Stimulated activated CD4-positive, alpha-beta T cell treated with anti-CD3 and anti-CD28 coated beads, Interleukin-4, amount 100 ng/mL, for 4 hours (primary cell): ENCODE measurements around the gene ZSCAN31.
A peak's percentile ranks its signal among the peaks of the same experiment; 100 is the strongest.
"Not testable (repeated sequence)": the region's sequence is repeated elsewhere in the genome, so short reads cannot be mapped to it uniquely, and the experiment has no call there.

Source experiments
- DNase-seq, 2 experiments: peaks; one replicate each; pipeline ENCODE4 v3.0.0-alpha.2; 2020

Gene ZSCAN31

DNA sequence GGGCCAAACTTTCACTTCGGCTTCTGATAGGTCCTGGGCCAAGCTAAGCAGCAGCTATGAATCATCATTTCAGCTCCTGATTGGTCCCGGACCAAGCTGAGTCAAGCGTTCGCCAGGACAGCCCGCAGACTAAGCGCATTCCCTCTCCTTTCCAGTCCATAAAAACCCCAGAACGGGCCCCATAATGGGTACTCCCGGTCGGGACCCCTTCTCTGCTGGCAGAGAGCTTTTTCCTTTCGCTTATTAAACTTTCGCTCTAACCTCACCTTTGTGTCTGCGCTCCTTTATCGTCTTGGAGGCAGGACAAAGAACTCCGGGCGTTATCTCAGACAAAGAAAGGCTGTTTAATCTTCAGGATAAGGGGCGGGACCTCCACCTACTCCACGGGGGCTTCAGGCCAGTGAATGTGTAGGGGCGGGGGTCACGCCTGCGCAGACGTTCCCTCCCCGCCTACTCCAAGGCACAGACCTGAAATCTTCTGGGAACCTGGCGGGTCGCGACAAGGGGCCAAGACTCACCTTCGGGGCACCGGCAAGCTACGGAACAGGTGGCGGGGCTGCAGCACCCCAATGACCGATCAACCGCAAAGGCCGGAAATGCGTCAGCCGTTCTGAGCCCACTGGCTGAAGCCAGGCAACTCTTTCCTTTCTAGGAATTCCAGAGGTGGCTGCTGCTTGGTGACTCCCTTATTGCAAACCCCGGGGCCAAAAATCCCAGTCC lies at the start of gene ZSCAN31:
TSS of gene ZSCAN31 (minus strand) at position 585 of the 720 bp plus-strand sequence. CDS start 6,465 bp downstream, outside the sequence.
- DNase-seq, result peak; percentile 66 to 87

DNA sequence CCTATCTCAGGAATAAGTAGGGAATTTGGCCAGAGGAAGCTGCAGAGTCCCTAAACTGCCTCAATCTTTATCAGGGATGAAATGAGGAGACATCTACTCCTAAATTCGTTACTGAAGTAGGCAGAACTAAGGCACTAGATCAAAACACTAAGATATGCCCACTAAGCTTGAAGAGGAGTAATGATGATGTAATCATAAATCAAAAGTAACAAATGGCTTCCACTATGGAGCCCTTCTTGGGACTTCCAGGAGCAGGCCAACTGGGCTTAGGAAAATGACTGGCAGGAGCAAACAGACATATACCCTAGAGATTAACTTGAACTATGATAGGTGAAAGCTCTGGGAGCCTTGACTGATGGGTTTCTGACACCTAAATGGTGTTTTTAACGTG lies 48.2 kb upstream of the ZSCAN31 start:
- DNase-seq, result no peak

DNA sequence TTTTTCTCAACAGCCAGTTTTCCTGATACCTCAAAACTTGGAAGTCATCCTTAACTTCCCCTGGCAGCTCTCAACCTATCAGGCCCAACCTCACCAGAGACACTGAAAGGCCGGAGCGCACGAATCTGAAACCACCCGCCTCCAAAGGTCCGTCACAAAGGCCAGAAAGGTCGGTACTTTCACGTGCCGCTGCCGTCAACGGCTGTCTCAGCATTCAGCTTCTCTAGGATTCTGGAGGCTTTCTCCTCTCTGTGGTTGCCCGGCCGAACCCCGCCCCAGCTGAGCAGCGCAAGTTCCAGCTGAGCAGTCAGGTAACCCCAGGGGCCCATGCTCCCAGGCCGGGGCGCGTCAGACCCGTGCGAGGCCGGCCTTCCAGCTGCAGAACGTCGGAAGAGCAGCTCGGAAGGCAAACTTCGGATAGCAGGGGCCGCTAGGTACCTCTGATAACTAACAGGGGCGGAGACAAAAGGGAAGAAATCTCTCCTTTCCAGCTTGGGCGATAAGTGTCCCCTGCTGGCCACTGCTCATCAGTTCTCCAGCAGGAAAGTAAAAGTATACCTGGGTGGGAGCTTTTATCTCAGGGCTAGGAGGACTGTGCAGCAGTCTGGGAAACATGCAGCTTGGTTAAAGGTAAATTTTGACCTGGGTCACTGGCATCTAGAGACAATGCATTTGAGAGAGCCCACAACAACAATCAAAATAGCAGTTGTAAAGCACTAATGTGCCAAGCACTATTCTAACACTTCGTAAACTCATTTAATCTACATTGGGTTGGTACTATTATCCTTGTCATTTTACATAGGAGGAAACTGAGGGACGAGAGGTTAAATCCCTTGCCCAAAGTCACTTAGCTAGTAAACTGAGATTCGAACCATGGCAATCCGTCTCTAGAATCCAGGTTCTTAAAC lies 47.5 kb upstream of the ZSCAN31 start:
- DNase-seq, result peak; percentile 25 to 41

DNA sequence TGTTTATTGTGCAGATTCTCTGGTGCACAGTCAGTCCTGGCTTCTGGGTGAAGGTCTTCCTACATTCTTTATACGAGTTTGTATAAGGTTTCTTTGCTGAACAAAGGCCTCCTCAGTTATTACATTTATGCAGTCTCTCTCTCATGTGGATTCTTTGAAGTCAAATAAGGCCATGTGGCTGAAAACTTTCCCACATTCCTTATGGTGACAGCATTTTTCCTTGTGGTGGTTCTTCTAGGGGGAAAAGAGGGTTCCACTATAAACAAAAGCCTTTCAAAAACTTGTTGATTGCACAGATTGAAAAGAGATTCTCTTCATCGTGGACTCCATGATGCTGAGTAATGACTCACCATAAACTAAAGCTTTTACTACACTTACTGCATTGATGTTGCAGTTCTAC lies 44.4 kb upstream of the ZSCAN31 start:
- no peak for DNase-seq

GRCh38 chr6:28378644-28379043 lies 42.7 kb upstream of the ZSCAN31 start:
- DNase-seq, result no peak

DNA sequence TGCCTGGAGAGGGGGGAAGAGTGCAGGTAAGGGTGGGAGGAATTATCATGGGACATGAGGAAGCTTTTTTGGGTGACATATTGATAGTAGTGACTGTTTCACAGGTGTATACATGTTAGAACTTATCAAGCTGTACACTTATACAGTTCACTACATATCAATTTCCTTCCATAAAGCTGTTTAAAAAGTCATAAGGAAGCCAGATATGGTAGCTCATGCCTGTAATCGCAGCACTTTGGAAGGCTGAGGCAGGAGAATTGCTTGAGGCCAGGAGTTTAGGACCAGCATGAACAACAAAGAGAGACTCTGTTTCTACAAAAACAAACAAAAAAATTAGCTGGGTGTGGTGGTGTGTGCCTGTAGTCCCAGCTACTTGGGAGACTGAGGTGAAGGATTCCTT lies 41.9 kb upstream of the ZSCAN31 start:
- DNase-seq, result no peak

GRCh38 chr6:28373925-28374324 lies 38.0 kb upstream of the ZSCAN31 start:
- no peak for DNase-seq

DNA sequence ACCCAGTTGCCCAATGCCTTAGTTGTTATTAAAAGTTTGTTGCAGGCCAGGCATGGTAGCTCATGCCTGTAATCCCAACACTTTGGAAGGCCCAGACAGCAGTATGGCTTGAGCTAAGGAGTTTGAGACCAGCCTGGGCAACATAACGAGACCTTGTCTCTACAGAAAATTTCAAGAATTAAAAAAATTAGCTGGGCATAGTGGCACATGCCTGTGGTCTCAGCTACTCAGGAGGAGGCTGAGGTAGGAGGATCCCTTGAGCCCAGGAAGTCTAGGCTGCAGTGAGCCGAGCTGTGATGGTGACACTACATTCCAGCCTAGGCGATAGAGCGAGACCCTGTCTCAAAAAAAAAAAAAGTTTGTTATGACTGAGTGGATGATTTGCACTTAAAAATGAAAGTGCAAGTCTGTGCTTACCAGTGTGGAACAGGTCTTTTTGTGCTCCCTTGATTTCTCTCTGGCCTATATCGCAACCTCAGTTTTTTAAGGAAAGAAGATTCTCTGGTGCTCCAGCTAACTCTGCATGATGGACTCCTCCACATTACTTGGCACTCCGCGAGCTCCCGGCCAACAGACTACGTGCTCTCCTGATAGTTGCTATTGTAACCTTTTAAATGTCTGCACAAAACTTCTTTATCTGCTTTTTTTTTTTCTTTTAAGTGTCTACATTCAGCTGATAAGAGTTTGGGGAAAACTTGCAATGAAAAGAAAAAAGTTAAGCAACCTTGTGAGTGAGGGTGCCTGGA lies 35.9 kb upstream of the ZSCAN31 start:
- DNase-seq, result no peak

- DNase-seq, result no peak
Observed at GRCh38 chr6:28371280-28371679, 35.3 kb upstream of the ZSCAN31 start.

- no peak for DNase-seq
Observed at GRCh38 chr6:28370440-28370839, 34.5 kb upstream of the ZSCAN31 start.

DNA sequence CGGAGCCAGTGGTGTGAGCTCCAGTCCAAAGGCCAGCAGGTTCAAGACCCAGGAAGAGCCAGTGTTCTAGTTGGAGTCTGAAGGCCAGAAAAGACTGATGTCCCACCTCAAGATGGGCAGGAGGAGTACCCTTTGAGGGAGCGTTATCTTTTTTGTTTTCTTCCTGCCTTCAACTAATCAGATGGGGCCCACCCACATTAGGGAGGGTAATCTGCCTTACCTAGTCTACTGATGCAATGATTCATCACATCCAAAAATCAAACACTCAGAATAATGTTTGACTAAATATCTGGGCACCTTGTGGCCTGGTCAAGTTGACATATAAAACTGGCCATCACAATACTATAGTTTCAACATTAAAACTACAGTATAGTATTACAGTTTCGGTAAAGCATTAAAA lies 33.5 kb upstream of the ZSCAN31 start:
- no peak for DNase-seq

DNA sequence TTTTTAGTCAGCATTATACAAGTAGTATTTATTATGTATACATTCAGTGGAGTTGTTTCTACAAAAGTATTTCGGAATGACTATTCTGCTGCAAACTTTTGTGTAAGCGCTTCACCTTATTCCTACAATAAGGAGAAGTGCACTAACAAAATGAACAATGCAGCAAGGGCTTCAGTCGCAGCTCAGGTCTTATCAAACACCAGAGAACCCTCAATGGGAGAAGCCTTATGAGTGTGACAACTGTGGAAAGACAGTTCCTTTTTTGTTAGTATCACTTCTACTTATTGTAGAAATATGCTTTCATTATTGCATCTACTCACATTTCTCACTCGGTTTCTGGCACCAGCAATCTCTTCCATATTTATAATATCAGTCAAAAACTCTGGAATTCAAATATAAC lies 32.6 kb upstream of the ZSCAN31 start:
- DNase-seq, result no peak

- not testable (repeated sequence) for DNase-seq
Observed at GRCh38 chr6:28365590-28365989, 29.6 kb upstream of the ZSCAN31 start.

DNA sequence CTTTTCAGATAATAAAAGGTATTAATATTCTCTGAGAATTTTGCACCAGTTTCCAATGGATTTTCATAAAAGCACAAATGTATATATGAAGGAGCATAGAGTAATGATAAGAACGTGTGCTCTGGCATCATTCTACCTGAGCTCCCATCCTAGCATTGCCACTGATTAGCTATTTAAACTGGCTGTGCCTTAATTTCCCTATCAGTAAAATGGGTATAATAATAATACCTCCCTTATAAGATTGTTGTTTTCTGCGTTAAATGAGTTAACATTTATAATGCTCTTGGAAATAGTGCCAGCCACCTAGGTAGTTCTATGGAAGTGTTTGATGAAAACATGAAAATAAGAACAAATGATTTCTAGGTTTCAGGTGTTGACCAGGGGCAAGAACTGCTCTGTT lies 25.0 kb upstream of the ZSCAN31 start:
- DNase-seq, result no peak

- not testable (repeated sequence) for DNase-seq
Observed at GRCh38 chr6:28359562-28359961, 23.6 kb upstream of the ZSCAN31 start.

GRCh38 chr6:28357036-28357435 lies 21.1 kb upstream of the ZSCAN31 start:
- DNase-seq, result no peak

GRCh38 chr6:28356666-28357020 lies 20.7 kb upstream of the ZSCAN31 start:
- no peak for DNase-seq

DNA sequence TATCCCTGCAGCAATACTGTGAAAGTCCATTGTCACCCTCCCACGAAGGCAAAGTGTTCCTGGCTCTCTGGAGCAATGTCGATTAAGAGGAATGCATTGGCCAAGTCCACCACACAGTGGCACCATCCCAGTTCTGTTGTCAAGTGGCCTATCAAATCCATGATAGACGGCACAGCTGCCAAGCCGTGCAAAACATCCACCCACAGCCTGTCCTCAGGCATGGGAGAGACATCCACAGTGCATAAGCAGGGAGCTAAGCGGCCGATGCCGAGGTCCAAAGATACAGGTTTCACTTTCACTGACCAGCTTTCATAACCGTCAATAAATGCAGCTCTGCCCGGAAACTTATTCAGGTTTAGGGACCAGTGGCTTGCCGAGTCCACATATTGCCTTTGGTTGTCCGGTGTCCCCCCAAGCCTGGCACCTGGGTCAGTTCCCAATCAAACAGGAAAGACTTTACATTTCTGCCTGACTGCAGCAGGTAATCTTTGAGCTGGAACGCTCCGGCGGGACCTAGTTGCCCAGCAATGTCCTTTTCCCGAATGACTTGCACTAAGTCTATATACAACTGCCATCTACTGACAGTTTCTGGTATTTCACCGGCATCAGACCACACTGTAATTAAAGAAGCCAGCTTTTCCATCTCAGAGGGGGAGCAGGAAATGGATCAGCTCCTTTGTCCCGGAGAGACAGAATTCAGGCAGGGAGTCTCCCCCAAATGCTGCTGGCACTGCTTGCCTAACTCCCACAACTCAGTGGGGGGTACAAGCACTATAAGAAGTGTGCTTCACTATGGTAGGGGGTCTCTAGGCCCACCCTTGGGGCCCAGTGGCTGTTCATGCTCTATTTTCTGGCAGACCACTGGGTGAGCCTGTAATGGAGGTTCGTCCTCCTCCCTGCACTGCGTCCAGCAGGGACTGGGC lies 20.1 kb upstream of the ZSCAN31 start:
- DNase-seq, result peak; percentile 29 to 46

- no peak for DNase-seq
Observed at GRCh38 chr6:28354688-28355554, 19.0 kb upstream of the ZSCAN31 start.

DNA sequence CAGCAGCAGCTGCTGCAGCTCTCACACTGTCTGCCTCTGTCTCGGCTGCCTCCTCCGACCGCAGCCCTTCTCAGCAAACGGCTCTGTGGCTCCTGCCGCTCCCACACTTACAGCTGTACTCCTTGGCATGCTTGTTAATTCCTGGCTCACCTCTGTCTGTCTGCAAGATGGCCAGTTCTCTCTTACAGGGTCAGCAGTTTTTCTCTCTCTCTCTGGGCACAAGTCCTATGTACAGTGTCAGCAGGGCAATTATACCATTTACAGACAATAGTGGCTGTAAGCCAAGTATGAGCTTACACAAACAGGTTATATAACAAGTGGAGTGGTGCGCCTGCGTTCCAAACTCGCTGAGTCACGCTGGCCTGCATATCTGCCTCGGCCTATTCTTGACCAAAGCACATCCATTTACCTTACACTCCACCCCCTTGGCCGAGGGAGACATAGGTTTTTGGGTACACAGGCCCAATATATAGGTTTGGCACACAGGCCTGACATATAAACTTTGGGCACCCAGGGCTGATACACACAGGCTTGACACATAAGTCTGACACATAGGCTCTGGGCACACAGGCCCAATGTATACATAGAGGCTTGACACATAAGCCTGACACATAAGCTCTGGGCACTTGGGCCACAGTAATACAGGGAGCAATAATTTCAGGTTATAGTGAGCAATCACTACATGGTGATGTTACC lies 18.2 kb upstream of the ZSCAN31 start:
- no peak for DNase-seq

DNA sequence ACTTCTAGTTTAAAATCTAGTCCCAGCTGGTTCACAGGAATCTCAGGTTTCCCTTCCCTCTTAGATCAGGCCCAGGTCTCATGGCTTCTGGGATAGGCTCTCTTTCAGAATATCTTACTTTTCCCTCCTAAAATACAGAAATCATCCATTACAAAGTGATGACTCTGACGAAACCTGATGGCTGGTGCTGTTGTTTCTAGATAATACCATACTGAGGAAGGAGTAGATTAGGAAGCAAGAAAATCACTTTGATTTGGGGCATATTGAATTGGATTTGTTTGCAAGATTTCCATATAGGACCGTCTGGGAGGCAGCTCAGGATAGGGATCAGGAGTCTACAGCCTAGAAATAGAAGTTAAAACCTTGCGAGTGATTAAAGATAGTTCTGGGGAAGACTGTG lies 17.4 kb upstream of the ZSCAN31 start:
- no peak for DNase-seq
